CD4-positive, alpha-beta T cell treated with Interleukin-4 for 4 hours (primary cell): ENCODE measurements around the gene SDC3.

Experiments used
- DNase-seq: peaks from one replicate; pipeline ENCODE4 v3.0.0-alpha.2; 2020

Gene SDC3

GRCh38 chr1:30904191-30904961 is 4.2 kb downstream of the SDC3 start:
- DNase-seq: no peak

- no peak for DNase-seq
Observed at GRCh38 chr1:30903343-30904034, 5.1 kb downstream of the SDC3 start.

- no peak for DNase-seq
Observed at GRCh38 chr1:30902593-30903290, 5.8 kb downstream of the SDC3 start.

- DNase-seq: no peak
Observed at GRCh38 chr1:30901798-30902581, 6.6 kb downstream of the SDC3 start.

GRCh38 chr1:30900931-30901560 is 7.5 kb downstream of the SDC3 start:
- DNase-seq: no peak

GRCh38 chr1:30900486-30900885 is 8.1 kb downstream of the SDC3 start:
- no peak for DNase-seq

- no peak for DNase-seq
Observed at GRCh38 chr1:30899577-30900389, 8.8 kb downstream of the SDC3 start.

- no peak for DNase-seq
Observed at GRCh38 chr1:30898031-30898815, 10.3 kb downstream of the SDC3 start.

- no peak for DNase-seq
Observed at GRCh38 chr1:30896905-30897304, 11.7 kb downstream of the SDC3 start.

DNA sequence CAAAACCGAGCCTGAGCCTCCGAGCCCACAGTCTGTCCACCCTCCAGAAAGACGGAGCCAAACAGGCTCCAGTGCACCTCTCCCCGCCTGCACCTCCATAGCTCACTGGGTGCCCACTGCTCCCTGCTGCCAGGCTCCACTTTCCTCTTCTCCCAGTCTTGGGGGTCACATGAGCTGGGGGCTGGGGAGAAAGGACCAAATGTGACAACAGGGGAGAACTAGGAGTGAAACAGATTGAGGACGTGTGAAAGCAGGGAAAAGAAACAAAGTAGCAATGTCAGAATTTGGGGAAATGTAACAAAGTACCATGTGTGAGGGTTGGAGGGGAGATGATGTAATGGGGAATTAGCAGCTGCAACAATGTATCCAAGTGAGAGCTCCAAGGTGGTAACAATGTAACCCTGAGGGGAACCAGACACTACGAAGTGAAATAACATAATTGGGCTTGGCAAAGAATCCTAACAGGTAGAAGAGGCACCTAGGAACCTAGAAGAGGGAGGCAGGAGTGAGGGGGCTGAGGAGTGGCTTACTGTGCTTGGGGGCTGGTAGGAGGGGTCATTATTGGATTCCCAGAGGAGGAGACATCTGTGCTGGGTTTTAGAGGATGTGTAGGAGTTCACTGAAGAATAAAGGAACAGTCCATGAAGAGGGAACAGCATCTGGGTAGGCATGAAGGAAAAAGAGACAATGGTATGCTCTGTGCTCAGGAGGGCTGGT is 12.5 kb downstream of the SDC3 start:
- no peak for DNase-seq

GRCh38 chr1:30895382-30895943 is 13.1 kb downstream of the SDC3 start:
- DNase-seq: no peak

DNA sequence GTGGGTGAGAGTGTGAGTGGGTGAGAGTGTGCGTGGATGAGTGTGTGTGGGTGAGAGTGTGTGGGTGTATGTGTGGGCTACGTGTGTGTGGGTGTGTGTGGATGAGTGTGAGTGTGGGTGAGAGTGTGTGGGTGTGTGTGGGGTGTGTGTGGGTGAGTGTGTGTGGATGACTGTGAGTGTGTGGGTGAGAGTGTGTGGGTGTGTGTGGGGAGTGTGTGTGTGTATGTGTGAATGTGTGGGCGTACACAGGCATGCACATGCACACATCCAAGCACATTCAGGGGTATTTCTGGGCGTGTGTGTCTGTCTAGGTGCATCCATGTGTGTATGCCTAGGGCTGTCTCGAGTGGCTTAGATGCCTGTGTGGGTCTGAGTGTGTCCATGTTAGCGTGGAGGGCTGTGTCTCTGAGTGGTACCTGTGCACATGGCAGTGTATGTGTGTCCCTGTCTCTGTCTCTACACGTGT is 14.0 kb downstream of the SDC3 start:
- no peak for DNase-seq

DNA sequence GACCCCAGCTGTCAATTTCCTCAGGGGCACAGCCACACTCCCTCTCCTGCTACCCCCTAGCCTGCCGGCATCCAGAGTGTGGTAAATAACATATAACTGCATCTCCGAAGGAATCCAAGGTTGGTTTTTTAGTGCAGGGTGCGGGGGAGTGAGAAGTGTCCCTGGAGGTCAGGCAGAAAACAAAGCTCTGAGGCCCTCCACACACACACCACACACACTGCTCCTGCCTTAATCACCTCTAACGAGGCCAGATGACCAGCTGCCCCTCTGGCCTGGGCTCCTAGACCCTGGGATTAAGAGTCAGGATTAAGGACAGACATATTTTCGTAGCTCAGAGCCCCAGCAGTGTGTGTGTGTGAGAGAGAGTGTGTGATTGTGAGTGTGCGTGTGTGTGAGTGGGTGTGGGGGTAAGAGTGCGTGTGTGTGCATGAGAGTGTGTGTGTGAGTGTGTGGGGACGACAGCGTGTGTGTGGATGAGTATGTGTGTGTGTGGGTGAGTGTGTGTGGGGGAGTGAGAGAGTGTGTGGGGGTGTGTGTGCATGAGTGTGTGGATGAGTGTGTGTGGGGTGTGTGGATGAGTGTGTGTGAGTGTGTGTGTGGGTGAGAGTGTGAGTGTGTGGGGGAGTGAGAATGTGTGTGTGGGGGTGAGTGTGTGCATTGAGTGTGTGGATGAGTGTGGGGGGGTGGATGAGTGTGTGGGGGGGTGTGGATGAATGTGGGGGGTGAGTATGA is 14.6 kb downstream of the SDC3 start:
- no peak for DNase-seq

GRCh38 chr1:30892671-30893073 is 15.9 kb downstream of the SDC3 start:
- DNase-seq: no peak

DNA sequence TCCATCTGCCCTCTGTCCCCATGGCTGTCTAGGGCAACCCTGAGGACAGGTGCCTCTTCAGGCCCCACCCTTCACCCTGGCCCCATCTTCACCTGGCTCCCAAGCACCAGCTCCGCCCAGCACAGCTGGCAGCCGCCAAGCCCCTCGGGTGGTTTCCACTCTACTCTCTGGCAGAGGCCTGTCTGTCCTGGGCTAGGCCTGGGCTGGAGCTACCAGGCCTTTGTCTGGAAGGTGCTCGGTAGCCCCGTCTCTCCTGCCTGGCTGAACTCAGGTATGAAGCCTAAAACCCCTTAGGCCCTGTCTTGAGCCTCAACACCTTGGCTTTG is 17.4 kb downstream of the SDC3 start:
- DNase-seq: no peak

DNA sequence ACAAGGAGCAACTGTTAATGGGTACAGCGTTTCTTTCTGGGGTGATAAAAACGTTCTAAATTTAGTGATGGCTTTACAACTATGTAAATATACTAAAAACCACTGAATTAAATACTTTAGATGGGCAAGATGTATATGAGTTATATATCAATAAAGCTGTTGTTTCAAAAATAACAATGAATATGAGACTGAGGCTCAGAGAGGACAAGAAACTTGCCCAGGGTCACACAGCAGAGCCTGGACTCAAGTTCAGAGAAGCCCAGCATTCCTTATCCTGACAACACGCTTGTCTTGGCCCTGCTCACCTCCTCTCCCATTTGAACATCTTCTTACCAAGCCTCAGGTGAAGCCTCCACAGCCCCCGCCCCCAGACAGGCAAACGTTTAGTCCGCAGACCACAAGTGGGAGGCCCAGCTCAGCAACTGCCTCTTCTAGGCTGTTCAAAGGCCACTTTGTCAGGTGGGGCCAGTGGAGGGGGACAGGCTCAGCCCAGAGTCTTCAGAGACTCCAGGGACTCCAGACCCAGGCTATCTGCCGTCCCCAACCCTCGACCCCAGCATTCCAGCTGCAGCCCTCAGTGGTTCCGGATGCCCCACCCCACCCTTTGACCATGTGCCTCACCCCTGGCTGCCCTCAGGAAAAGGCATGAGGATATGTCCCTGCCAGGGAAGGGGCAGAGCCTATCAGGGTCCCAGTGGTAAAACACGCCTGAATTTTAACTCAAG is 17.9 kb downstream of the SDC3 start:
- DNase-seq: no peak

- DNase-seq: no peak
Observed at GRCh38 chr1:30889511-30889910, 19.0 kb downstream of the SDC3 start.

- DNase-seq: no peak
Observed at GRCh38 chr1:30888975-30889374, 19.6 kb downstream of the SDC3 start.
